K562 (cell line): ENCODE measurements around the gene OR7D2.

Source experiments
- BHLHE40 ChIP-seq: IDR thresholded peaks from 2 replicates; pipeline ENCODE4 v1.6.1; 2011; ENCODE audit warnings: low read length, improper control_type of control experiment
- LEF1 ChIP-seq: fragments of 450-650 bp; IDR thresholded peaks from 2 replicates; pipeline ENCODE4 v1.6.1; 2016; ENCODE audit warnings: mild to moderate bottlenecking
- NFIC ChIP-seq: fragments of 450-650 bp; IDR thresholded peaks from 2 replicates; pipeline ENCODE4 v1.6.1; 2017; ENCODE audit warnings: mild to moderate bottlenecking, inconsistent platforms
- TAF1 ChIP-seq: IDR thresholded peaks from 2 replicates; pipeline ENCODE4 v1.6.1; 2011; ENCODE audit warnings: mild to moderate bottlenecking, low read length, moderate library complexity; ENCODE audit not compliant: insufficient read depth, control insufficient read depth, severe bottlenecking; ENCODE audit errors: extremely low read depth

- no peak for TF ChIP-seq NFIC
- no peak for TF ChIP-seq BHLHE40
- no peak for TF ChIP-seq TAF1
- no peak for TF ChIP-seq LEF1
Observed at GRCh38 chr19:9159891-9160290, 18.9 kb upstream of the OR7D2 start.
